GM12875 (cell line): ENCODE measurements around the gene FNDC3B.

Experiments used
- H3K4me3 ChIP-seq: one replicate; pipeline ENCODE4 v1.5.1; 2011; ENCODE audit warnings: low read depth, low read length, control low read depth
- CTCF ChIP-seq: IDR thresholded peaks from 2 replicates; pipeline ENCODE4 v1.5.1; 2011; ENCODE audit warnings: low read depth, mild to moderate bottlenecking, control low read depth, inconsistent platforms, low read length, moderate library complexity, borderline replicate concordance; ENCODE audit not compliant: insufficient read depth

FNDC3B gene

GRCh38 chr3:172020763-172021162 lies 18.6 kb upstream of the FNDC3B start:
- no peak overlapping the region for H3K4me3 ChIP-seq
- TF ChIP-seq CTCF = no peak

DNA sequence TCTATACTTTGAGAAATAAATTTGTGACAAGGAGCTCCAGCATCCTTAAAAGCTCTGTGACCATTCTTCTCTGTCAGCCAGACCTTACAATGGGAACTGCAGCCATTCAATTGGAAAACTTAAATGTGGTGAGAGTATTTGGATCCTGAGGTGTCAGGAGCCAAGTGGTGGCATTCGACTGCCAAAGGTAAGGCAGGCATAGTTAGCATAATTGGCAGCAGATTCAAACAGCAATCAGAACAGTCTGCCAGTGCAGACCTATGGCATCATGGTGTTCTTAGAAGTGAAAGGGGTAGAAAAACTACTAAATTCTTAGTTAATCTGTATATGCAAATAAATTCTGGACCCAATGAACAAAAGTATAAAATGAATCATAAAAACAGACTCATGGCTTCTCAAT lies 18.2 kb upstream of the FNDC3B start:
- no peak for TF ChIP-seq CTCF

DNA sequence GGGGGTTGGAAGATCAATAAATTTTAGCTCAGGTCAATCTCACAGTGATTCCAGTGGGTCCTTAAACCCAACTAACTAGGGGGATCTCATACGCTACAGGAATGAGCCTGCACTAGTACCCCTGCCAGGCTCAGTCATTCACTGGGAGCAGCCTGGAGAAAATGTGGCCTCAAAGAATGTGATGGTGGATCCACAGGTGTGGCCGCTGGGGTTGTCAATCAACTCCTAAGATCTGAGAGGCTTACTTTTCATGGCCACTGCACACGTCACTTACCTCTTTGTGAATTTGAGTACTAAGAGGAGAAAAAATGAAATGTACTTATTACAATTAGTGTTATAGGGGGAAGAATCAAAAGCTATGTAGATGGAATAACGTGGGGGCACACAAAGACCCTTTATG lies 17.5 kb upstream of the FNDC3B start:
- no peak overlapping the region for H3K4me3 ChIP-seq
- TF ChIP-seq CTCF = no peak

More for the DNA sequence above, 18.2 kb upstream of the FNDC3B start:
- H3K4me3 ChIP-seq = no peak overlapping the region

- no peak for TF ChIP-seq CTCF
These were observed 15.5 kb upstream of the FNDC3B start for GRCh38 chr3:172023915-172024314.

GRCh38 chr3:172024679-172025078 lies 14.7 kb upstream of the FNDC3B start:
- no peak overlapping the region for H3K4me3 ChIP-seq
- no peak for TF ChIP-seq CTCF

More at GRCh38 chr3:172023915-172024314, 15.5 kb upstream of the FNDC3B start:
- H3K4me3 ChIP-seq = no peak overlapping the region

DNA sequence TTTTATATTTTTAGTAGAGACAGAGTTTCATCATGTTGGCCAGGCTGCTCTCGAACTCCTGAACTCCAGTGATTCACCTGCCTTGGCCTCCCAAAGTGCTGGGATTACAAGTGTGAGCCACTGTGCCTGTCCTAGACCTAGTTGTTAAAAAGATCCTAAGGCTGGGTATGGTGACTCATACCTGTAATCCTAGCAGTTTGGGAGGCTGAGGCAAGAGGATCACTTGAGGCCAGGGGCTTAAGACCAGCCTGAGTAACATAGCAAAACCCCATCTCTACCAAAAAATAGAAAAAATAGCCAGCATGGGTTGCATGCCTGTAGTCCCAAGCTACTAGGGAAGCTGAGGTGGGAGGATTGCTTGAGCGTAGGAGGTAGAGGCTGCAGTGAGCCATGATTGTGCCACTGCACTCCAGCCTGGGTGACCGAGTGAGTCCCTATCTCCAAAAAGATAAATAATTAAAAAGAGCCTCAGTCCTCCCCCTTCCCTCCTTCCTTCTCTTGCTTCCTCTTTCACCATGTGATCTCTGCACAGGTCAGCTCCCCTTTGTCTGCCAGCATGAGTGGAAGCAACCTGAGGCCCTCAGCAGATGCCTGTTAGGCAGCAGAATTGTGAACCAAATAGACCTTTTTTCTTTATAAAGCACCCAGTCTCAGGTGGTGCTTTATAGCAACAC lies 9.8 kb upstream of the FNDC3B start:
- no peak overlapping the region for H3K4me3 ChIP-seq
- TF ChIP-seq CTCF = no peak

- TF ChIP-seq CTCF = no peak
- no peak overlapping the region for H3K4me3 ChIP-seq
These were observed 9.2 kb upstream of the FNDC3B start for GRCh38 chr3:172030181-172030580.
